Measurements from ENCODE around the gene RNF114.
"Not testable (repeated sequence)": the region's sequence is repeated elsewhere in the genome, so short reads cannot be mapped to it uniquely, and the experiment has no call there.

Gene RNF114

DNA sequence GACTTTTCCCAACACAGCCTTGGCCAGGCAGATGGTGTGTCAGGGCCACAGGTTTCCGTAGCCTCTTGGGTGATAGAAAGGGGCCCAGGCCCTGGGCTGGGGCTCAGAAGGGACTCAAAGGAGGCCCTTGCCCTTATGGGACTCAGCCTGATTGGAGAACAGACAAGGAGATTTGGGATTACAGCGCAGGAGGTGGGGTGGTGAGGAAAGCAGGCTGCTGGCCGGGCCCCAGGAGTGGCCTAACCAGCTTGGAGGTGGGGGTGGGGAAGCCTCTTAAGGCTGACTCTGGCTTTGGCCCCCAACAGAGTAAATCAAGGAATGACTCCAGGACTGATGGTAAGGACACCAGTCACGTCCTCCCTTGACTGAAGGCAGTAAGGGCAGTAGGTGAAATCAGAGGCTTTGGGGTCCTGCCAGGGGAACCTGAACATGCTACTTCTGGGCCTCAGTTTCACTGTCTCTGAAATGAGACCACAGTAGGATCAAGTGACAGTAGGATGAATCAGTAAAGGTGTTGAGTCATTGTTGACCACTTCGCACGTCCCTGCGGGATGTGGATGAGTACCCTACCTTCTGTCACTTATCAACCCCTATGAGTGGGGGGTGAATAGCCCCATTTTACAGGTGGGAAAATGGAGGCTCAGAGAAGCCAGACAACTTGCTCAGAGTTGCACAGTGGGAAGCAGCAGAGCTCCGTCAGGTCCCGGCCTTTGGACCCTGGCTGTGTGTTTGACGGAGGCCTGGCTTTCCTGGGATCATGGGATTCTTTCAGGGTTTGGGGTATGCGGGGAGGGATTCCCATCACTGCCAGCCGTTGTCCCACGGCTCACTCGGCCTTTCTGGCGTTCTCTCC lies 51.0 kb downstream of the RNF114 start:
- DNase-seq (ENCODE audit: low read depth) = no peak

DNA sequence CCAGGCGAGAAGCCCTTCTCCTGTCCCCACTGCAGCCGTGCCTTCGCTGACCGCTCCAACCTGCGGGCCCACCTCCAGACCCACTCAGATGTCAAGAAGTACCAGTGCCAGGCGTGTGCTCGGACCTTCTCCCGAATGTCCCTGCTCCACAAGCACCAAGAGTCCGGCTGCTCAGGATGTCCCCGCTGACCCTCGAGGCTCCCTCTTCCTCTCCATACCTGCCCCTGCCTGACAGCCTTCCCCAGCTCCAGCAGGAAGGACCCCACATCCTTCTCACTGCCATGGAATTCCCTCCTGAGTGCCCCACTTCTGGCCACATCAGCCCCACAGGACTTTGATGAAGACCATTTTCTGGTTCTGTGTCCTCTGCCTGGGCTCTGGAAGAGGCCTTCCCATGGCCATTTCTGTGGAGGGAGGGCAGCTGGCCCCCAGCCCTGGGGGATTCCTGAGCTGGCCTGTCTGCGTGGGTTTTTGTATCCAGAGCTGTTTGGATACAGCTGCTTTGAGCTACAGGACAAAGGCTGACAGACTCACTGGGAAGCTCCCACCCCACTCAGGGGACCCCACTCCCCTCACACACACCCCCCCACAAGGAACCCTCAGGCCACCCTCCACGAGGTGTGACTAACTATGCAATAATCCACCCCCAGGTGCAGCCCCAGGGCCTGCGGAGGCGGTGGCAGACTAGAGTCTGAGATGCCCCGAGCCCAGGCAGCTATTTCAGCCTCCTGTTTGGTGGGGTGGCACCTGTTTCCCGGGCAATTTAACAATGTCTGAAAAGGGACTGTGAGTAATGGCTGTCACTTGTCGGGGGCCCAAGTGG lies 51.9 kb downstream of the RNF114 start:
- DNase-seq (ENCODE audit: low read depth) = no peak

DNA sequence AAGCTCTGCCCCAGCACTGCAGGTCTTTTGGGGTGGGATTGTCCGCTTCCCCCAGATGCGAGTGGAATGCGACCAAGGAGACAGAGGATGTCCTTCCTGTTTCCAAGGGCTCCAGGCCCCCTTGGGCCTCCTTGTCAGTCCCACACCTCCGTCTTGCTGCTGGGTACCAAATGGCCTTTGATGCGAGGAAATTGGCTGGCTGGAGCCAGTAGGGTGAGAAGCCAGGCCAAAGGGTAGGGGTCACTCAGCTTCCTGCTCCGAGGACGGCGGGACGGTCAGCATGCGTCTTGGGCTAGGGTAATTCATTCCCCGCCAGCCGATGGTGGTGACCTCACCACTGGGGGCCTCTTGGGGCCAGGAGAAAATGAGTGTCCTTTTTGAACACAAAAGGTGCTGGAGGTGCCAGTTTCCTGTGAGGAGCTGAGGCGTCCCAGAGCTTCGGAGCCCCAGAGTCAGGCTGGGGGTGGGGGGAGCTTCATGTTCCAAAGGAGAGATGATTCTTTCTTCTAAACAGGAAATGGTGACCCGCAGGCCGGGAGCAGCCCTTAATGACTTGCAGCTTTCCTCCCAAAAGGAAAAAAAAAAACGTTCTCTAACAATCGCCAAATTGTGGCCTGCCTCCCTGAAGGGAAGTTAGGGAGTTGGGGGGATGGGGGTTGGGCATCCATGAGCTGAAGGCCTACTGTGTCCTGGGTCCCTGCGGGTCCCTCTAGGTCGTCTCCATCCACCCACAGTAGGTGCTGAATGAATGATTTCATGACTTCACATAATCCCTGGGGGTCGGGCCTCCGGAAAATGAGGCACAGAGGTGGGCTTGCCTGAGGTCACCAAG lies 53.3 kb downstream of the RNF114 start:
- DNase-seq (ENCODE audit: low read depth) = peak; percentile 58

- DNase-seq (ENCODE audit: low read depth) = no peak
Measured at GRCh38 chr20:49990271-49990720, 54.1 kb downstream of the RNF114 start.

DNA sequence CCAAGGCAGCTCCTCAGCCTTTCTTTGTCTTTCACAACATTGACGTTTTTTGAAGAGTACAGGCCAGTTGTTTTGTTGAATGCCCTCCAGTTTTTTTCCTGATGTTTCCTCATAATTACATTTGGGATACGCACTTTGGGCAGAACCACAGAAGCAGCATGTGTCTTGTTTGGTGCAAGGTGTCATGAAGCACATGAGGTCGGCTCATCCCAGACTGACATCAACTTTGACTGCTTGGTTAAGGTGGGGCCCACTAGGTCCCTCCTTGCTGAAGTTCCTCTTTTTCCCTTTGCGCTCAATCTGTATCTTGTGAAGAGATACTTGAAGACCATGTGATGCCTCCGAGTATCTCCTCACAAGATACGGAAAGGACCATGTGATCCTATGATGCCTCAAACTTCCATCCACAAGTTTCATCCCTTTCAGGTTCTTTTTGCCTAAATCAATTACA lies 57.1 kb downstream of the RNF114 start:
- DNase-seq (ENCODE audit: low read depth) = no peak

GRCh38 chr20:49995586-49995985 lies 59.4 kb downstream of the RNF114 start:
- no peak for DNase-seq (ENCODE audit: low read depth)

DNA sequence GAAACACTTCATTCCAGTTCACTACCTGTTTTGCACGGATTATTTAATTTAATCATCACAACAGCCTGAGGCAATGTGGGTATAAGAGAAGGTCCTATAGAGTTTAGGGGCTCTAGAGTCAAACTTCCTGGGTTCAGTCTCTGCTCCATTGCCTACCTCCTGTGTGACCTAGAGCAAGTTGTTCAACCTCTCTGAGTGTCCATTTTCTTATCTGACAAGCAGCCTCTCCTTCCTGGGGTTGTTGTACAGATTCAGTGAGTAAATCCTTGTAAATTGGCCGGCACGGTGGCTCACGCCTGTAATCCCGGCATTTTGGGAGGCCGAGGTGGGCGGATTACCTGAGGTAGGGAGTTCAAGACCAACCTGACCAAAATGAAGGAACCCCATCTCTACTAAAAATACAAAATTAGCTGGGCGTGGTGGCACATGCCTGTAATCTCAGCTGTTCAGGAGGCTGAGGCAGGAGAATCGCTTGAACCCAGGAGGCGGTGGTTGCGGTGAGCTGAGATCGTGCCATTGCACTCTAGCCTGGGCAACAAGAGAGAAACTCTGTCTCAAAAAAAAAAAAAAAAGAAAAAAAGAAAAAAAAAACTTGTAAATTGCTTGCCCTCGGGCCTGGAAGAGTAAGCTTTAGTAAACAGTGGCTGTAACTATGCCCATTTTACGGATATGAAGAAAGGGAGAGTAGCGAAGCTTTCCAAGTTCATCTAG lies 62.4 kb downstream of the RNF114 start:
- DNase-seq (ENCODE audit: low read depth) = not testable (repeated sequence)

- DNase-seq (ENCODE audit: low read depth) = no peak
Measured at GRCh38 chr20:49999329-49999728, 63.1 kb downstream of the RNF114 start.

GRCh38 chr20:50000548-50001222 lies 64.5 kb downstream of the RNF114 start:
- DNase-seq (ENCODE audit: low read depth) = not testable (repeated sequence)

- no peak for DNase-seq (ENCODE audit: low read depth)
Measured at GRCh38 chr20:50001784-50002311, 65.7 kb downstream of the RNF114 start.

GRCh38 chr20:50003253-50003656 lies 67.1 kb downstream of the RNF114 start:
- DNase-seq (ENCODE audit: low read depth) = peak; percentile 100
